ENCODE data around the gene KLK1. TPM values are rescaled to one million over a fixed set of nuclear protein-coding genes. Genes with fewer than 3 reads are reported as not detected.

Gene KLK1
- total RNA-seq, 2 donors from 2014 or later, result 104 to 130 TPM

- no peaks in the 10 kb centered on the region for H3K27me3 ChIP-seq
- DNase-seq, result no peak
- TF ChIP-seq, protein P1, sequence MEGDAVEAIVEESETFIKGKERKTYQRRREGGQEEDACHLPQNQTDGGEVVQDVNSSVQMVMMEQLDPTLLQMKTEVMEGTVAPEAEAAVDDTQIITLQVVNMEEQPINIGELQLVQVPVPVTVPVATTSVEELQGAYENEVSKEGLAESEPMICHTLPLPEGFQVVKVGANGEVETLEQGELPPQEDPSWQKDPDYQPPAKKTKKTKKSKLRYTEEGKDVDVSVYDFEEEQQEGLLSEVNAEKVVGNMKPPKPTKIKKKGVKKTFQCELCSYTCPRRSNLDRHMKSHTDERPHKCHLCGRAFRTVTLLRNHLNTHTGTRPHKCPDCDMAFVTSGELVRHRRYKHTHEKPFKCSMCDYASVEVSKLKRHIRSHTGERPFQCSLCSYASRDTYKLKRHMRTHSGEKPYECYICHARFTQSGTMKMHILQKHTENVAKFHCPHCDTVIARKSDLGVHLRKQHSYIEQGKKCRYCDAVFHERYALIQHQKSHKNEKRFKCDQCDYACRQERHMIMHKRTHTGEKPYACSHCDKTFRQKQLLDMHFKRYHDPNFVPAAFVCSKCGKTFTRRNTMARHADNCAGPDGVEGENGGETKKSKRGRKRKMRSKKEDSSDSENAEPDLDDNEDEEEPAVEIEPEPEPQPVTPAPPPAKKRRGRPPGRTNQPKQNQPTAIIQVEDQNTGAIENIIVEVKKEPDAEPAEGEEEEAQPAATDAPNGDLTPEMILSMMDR (IDR thresholded peaks at IDR 0.05), result no peak
- intact Hi-C loops (cut with DNase I), result no loop called here
- H3K27ac ChIP-seq, result no peak overlapping the region
- no peak overlapping the region for H3K4me3 ChIP-seq
- H3K36me3 ChIP-seq, result no peaks in the 10 kb centered on the region
- no peaks in the 10 kb centered on the region for H3K4me1 ChIP-seq
- no peaks in the 10 kb centered on the region for H3K9me3 ChIP-seq
- no peak overlapping the region for H3K9ac ChIP-seq (ENCODE audit: low read depth in 2 of 2, low read length in 2 of 2)
Measured at GRCh38 chr19:50851620-50852019, 28.0 kb upstream of the KLK1 start.

GRCh38 chr19:50850738-50851137 lies 27.2 kb upstream of the KLK1 start:
- Histone ChIP-seq H3K27me3 (no peaks in the 10 kb centered on the region), H3K4me1 (no peaks in the 10 kb centered on the region), H3K36me3 (no peaks in the 10 kb centered on the region), H3K9ac (ENCODE audit: low read depth in 2 of 2, low read length in 2 of 2) (no peak overlapping the region), H3K9me3 (no peaks in the 10 kb centered on the region), H3K4me3 (no peak overlapping the region), H3K27ac (no peak overlapping the region)
- TF ChIP-seq, protein P1 (IDR thresholded peaks at IDR 0.05), result no peak
- DNase-seq, result no peak
- intact Hi-C loops (cut with DNase I), result no loop called here

GRCh38 chr19:50844296-50844935 lies 20.8 kb upstream of the KLK1 start:
- Histone ChIP-seq H3K27ac (no peak overlapping the region), H3K9me3 (no peaks in the 10 kb centered on the region), H3K4me1 (no peaks in the 10 kb centered on the region), H3K4me3 (no peak overlapping the region), H3K27me3 (no peaks in the 10 kb centered on the region), H3K36me3 (no peaks in the 10 kb centered on the region), H3K9ac (ENCODE audit: low read depth in 2 of 2, low read length in 2 of 2) (no peak overlapping the region)
- DNase-seq, result no peak
- TF ChIP-seq, protein P1 (IDR thresholded peaks at IDR 0.05), result no peak
- intact Hi-C loops (cut with DNase I), result no loop called here

- Histone ChIP-seq H3K9me3 (no peaks in the 10 kb centered on the region), H3K4me3 (no peak overlapping the region)
- no peak for DNase-seq
Measured at GRCh38 chr19:50843701-50844221, 20.2 kb upstream of the KLK1 start.

DNA sequence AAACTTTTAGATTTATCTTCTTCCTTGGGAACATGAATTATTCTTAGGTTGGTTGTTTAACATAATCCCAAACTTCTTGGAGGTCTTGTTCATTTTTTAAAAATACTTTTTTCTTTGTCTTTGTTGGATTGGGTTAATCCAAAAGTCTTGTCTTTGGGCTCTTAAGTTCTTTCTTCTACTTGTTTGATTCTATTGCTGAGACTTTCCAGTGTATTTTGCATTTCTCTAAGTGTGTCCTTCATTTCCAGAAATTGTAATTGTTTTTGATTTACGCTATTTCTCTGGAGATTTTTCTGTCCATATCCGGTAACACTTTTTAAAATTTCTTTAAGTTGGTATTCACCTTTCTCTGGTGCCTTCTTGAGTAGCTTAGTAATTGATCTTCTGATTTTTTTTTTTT lies 19.6 kb upstream of the KLK1 start:
- intact Hi-C loops (cut with DNase I), result no loop called here
- Histone ChIP-seq H3K27ac (no peak overlapping the region), H3K36me3 (no peaks in the 10 kb centered on the region), H3K4me1 (no peaks in the 10 kb centered on the region), H3K27me3 (no peaks in the 10 kb centered on the region), H3K9me3 (no peaks in the 10 kb centered on the region), H3K9ac (ENCODE audit: low read depth in 2 of 2, low read length in 2 of 2) (no peak overlapping the region), H3K4me3 (no peak overlapping the region)
- TF ChIP-seq, protein P1 (IDR thresholded peaks at IDR 0.05), result no peak
- no peak for DNase-seq

More at GRCh38 chr19:50843701-50844221, 20.2 kb upstream of the KLK1 start:
- no peak overlapping the region for H3K27ac ChIP-seq
- H3K4me1 ChIP-seq, result no peaks in the 10 kb centered on the region
- H3K9ac ChIP-seq (ENCODE audit: low read depth in 2 of 2, low read length in 2 of 2), result no peak overlapping the region
- TF ChIP-seq, protein P1 (IDR thresholded peaks at IDR 0.05), result no peak
- intact Hi-C loops (cut with DNase I), result no loop called here
- H3K36me3 ChIP-seq, result no peaks in the 10 kb centered on the region
- H3K27me3 ChIP-seq, result no peaks in the 10 kb centered on the region

Data from colonic mucosa (tissue), 4 donors.